ENCODE results near the gene GLI3. TPM values are rescaled to one million over a fixed set of nuclear protein-coding genes. Genes with fewer than 3 reads are reported as not detected.

GLI3 gene
- total RNA-seq, 2 donors from 2014 or later = 0.34 to 1.1 TPM

- Mint-ChIP-seq H3K27ac (no peak overlapping the region), H3K4me3 (no peak overlapping the region), H3K4me1 (no peaks in the 10 kb centered on the region), H3K36me3 (ENCODE audit: low read depth) (no peaks in the 10 kb centered on the region), H3K27me3 (peaks cover 30% of the 10 kb centered on the region)
- no peaks in the 10 kb centered on the region for H3K9me3 ChIP-seq (ENCODE audit: control insufficient read depth, low read length, poor library complexity, severe bottlenecking)
- DNase-seq (no peak), ATAC-seq (no peak)
Observed at GRCh38 chr7:41964183-41964753, 272.7 kb downstream of the GLI3 start.

GRCh38 chr7:41956705-41957104 is 280.3 kb downstream of the GLI3 start:
- DNase-seq (no peak), ATAC-seq (no peak)
- no peaks in the 10 kb centered on the region for H3K9me3 ChIP-seq (ENCODE audit: control insufficient read depth, low read length, poor library complexity, severe bottlenecking)
- H3K4me3 Mint-ChIP-seq = no peak overlapping the region
- H3K36me3 Mint-ChIP-seq (ENCODE audit: low read depth) = no peaks in the 10 kb centered on the region
- H3K27me3 Mint-ChIP-seq = peaks cover 54% of the 10 kb centered on the region
- H3K27ac Mint-ChIP-seq = no peak overlapping the region
- no peaks in the 10 kb centered on the region for H3K4me1 Mint-ChIP-seq

GRCh38 chr7:41955893-41956675 is 280.9 kb downstream of the GLI3 start:
- Mint-ChIP-seq H3K27ac (no peak overlapping the region), H3K4me1 (no peaks in the 10 kb centered on the region), H3K27me3 (peaks cover 54% of the 10 kb centered on the region), H3K36me3 (ENCODE audit: low read depth) (no peaks in the 10 kb centered on the region), H3K4me3 (no peak overlapping the region)
- DNase-seq (no peak), ATAC-seq (no peak)
- no peaks in the 10 kb centered on the region for H3K9me3 ChIP-seq (ENCODE audit: control insufficient read depth, low read length, poor library complexity, severe bottlenecking)

- peaks cover 54% of the 10 kb centered on the region for H3K27me3 Mint-ChIP-seq
- ATAC-seq = no peak
- no peak for DNase-seq
- H3K9me3 ChIP-seq (ENCODE audit: control insufficient read depth, low read length, poor library complexity, severe bottlenecking) = no peaks in the 10 kb centered on the region
- H3K27ac Mint-ChIP-seq = no peak overlapping the region
- no peaks in the 10 kb centered on the region for H3K36me3 Mint-ChIP-seq (ENCODE audit: low read depth)
- peaks cover 2% of the 10 kb centered on the region for H3K4me1 Mint-ChIP-seq
- no peak overlapping the region for H3K4me3 Mint-ChIP-seq
Observed at GRCh38 chr7:41955451-41955850, 281.6 kb downstream of the GLI3 start.

GRCh38 chr7:41954976-41955375 is 282.0 kb downstream of the GLI3 start:
- ATAC-seq = no peak
- Mint-ChIP-seq H3K27me3 (peaks cover 51% of the 10 kb centered on the region), H3K4me1 (peaks cover 2% of the 10 kb centered on the region), H3K27ac (no peak overlapping the region), H3K36me3 (ENCODE audit: low read depth) (no peaks in the 10 kb centered on the region), H3K4me3 (no peak overlapping the region)
- DNase-seq = no peak
- no peaks in the 10 kb centered on the region for H3K9me3 ChIP-seq (ENCODE audit: control insufficient read depth, low read length, poor library complexity, severe bottlenecking)

GRCh38 chr7:41948503-41948902 is 288.5 kb downstream of the GLI3 start:
- DNase-seq = no peak
- Mint-ChIP-seq H3K27me3 (peaks cover 24% of the 10 kb centered on the region), H3K4me3 (no peak overlapping the region), H3K36me3 (ENCODE audit: low read depth) (peaks cover 2% of the 10 kb centered on the region), H3K4me1 (peaks cover 6% of the 10 kb centered on the region), H3K27ac (no peak overlapping the region)
- no peak for ATAC-seq
- no peaks in the 10 kb centered on the region for H3K9me3 ChIP-seq (ENCODE audit: control insufficient read depth, low read length, poor library complexity, severe bottlenecking)

- DNase-seq = peak; percentile 16 to 56 (median 30)
- no peak overlapping the region for H3K27ac Mint-ChIP-seq
- peaks cover 2% of the 10 kb centered on the region for H3K36me3 Mint-ChIP-seq (ENCODE audit: low read depth)
- H3K27me3 Mint-ChIP-seq = peaks cover 59% of the 10 kb centered on the region
- ATAC-seq = peak; percentile 86
- H3K4me3 Mint-ChIP-seq = no peak overlapping the region
- peaks cover 18% of the 10 kb centered on the region for H3K4me1 Mint-ChIP-seq
- no peaks in the 10 kb centered on the region for H3K9me3 ChIP-seq (ENCODE audit: control insufficient read depth, low read length, poor library complexity, severe bottlenecking)
Observed at GRCh38 chr7:41943094-41943577, 293.9 kb downstream of the GLI3 start.

- DNase-seq (no peak), ATAC-seq (peak; percentile 8)
- Mint-ChIP-seq H3K36me3 (ENCODE audit: low read depth) (peaks cover 2% of the 10 kb centered on the region), H3K27ac (no peak overlapping the region), H3K27me3 (peaks cover 58% of the 10 kb centered on the region), H3K4me3 (no peak overlapping the region), H3K4me1 (peaks cover 18% of the 10 kb centered on the region)
- no peaks in the 10 kb centered on the region for H3K9me3 ChIP-seq (ENCODE audit: control insufficient read depth, low read length, poor library complexity, severe bottlenecking)
Observed at GRCh38 chr7:41942468-41943093, 294.4 kb downstream of the GLI3 start.

- peaks cover 54% of the 10 kb centered on the region for H3K27me3 Mint-ChIP-seq
- peak; percentile 76 for ATAC-seq
- H3K4me1 Mint-ChIP-seq = peaks cover 18% of the 10 kb centered on the region
- peaks cover 2% of the 10 kb centered on the region for H3K36me3 Mint-ChIP-seq (ENCODE audit: low read depth)
- peak overlapping the region; percentile 32 for H3K27ac Mint-ChIP-seq
- H3K9me3 ChIP-seq (ENCODE audit: control insufficient read depth, low read length, poor library complexity, severe bottlenecking) = no peaks in the 10 kb centered on the region
- no peak overlapping the region for H3K4me3 Mint-ChIP-seq
- peak in 1 of 3 donors; percentile 34 for DNase-seq
Observed at GRCh38 chr7:41940760-41941343, 296.2 kb downstream of the GLI3 start.

- peaks cover 46% of the 10 kb centered on the region for H3K27me3 Mint-ChIP-seq
- H3K27ac Mint-ChIP-seq = no peak overlapping the region
- ATAC-seq (no peak), DNase-seq (no peak)
- H3K4me1 Mint-ChIP-seq = peaks cover 14% of the 10 kb centered on the region
- no peaks in the 10 kb centered on the region for H3K9me3 ChIP-seq (ENCODE audit: control insufficient read depth, low read length, poor library complexity, severe bottlenecking)
- no peaks in the 10 kb centered on the region for H3K36me3 Mint-ChIP-seq (ENCODE audit: low read depth)
- H3K4me3 Mint-ChIP-seq = no peak overlapping the region
Observed at GRCh38 chr7:41938371-41938770, 298.6 kb downstream of the GLI3 start.

- no peaks in the 10 kb centered on the region for H3K36me3 Mint-ChIP-seq (ENCODE audit: low read depth)
- ATAC-seq (no peak), DNase-seq (no peak)
- H3K27me3 Mint-ChIP-seq = peaks cover 39% of the 10 kb centered on the region
- no peak overlapping the region for H3K27ac Mint-ChIP-seq
- H3K4me1 Mint-ChIP-seq = no peaks in the 10 kb centered on the region
- H3K4me3 Mint-ChIP-seq = no peak overlapping the region
- no peaks in the 10 kb centered on the region for H3K9me3 ChIP-seq (ENCODE audit: control insufficient read depth, low read length, poor library complexity, severe bottlenecking)
Observed at GRCh38 chr7:41933427-41933826, 303.6 kb downstream of the GLI3 start.

- H3K9me3 ChIP-seq (ENCODE audit: control insufficient read depth, low read length, poor library complexity, severe bottlenecking) = no peaks in the 10 kb centered on the region
- H3K27ac Mint-ChIP-seq = no peak overlapping the region
- H3K4me1 Mint-ChIP-seq = no peaks in the 10 kb centered on the region
- ATAC-seq (no peak), DNase-seq (no peak)
- peaks cover 43% of the 10 kb centered on the region for H3K27me3 Mint-ChIP-seq
- H3K36me3 Mint-ChIP-seq (ENCODE audit: low read depth) = peaks cover 3% of the 10 kb centered on the region
- H3K4me3 Mint-ChIP-seq = no peak overlapping the region
Observed at GRCh38 chr7:41931263-41931646, 305.8 kb downstream of the GLI3 start.

GRCh38 chr7:41930538-41931262 is 306.3 kb downstream of the GLI3 start:
- H3K4me3 Mint-ChIP-seq = no peak overlapping the region

More at GRCh38 chr7:41930538-41931262, 306.3 kb downstream of the GLI3 start:
- DNase-seq (no peak), ATAC-seq (no peak)
- peaks cover 43% of the 10 kb centered on the region for H3K27me3 Mint-ChIP-seq
- H3K36me3 Mint-ChIP-seq (ENCODE audit: low read depth) = peaks cover 3% of the 10 kb centered on the region
- H3K4me1 Mint-ChIP-seq = no peaks in the 10 kb centered on the region
- no peak overlapping the region for H3K27ac Mint-ChIP-seq
- H3K9me3 ChIP-seq (ENCODE audit: control insufficient read depth, low read length, poor library complexity, severe bottlenecking) = no peaks in the 10 kb centered on the region
